ENCODE data around the gene NFYA.

DNA sequence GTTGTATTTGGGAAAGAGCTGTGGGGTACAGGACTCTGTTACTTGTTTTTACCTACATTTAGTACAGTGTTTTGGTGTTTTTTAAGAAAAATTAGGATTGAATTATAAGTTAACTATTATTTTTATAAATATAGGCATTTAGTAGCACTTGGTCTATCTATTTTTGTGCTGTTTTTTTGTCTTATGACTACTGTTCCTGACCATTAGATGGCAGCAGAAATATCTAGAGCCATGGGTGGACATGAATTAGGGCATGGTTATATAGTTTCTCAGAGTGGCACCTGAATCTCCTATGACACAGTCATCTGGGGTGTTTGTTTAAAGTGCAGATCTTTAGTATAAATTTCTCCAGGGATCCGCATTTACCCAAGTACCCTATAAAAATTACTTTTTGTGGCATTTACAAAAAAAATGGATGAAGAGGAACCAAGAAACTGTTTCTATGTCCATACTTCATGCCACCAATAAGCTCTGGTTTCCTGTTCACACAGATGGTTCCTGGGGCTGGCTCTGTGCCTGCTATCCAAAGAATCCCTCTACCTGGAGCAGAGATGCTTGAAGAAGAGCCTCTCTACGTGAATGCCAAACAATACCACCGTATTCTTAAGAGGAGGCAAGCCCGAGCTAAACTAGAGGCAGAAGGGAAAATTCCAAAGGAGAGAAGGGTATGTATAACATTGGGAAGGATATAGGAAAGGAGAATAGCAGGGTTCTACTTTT, 19.8 kb downstream of the NFYA start:
- TF ChIP-seq, protein P1, sequence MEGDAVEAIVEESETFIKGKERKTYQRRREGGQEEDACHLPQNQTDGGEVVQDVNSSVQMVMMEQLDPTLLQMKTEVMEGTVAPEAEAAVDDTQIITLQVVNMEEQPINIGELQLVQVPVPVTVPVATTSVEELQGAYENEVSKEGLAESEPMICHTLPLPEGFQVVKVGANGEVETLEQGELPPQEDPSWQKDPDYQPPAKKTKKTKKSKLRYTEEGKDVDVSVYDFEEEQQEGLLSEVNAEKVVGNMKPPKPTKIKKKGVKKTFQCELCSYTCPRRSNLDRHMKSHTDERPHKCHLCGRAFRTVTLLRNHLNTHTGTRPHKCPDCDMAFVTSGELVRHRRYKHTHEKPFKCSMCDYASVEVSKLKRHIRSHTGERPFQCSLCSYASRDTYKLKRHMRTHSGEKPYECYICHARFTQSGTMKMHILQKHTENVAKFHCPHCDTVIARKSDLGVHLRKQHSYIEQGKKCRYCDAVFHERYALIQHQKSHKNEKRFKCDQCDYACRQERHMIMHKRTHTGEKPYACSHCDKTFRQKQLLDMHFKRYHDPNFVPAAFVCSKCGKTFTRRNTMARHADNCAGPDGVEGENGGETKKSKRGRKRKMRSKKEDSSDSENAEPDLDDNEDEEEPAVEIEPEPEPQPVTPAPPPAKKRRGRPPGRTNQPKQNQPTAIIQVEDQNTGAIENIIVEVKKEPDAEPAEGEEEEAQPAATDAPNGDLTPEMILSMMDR (IDR thresholded peaks at IDR 0.05), result peak in 2 of 4 experiments; percentile 23 to 25
- TF ChIP-seq POLR2A (IDR thresholded peaks at IDR 0.05) (no peak), POLR2AphosphoS5 (IDR thresholded peaks at IDR 0.05) (no peak)

Measured in prostate gland (tissue), 2 donors.